HuH-7.5 (cell line): ENCODE data around the gene RBM44.

ENCODE experiments used
- DNase-seq: peaks from one replicate; pipeline ENCODE4 v3.0.0; 2011; ENCODE audit warnings: low spot score

The RBM44 gene

GRCh38 chr2:237870126-237870525, 71.5 kb downstream of the RBM44 start:
- no peak for DNase-seq

GRCh38 chr2:237870754-237871651, 72.4 kb downstream of the RBM44 start:
- no peak for DNase-seq

- no peak for DNase-seq
These were observed 73.8 kb downstream of the RBM44 start for GRCh38 chr2:237872178-237872887.

- DNase-seq = no peak
These were observed 74.8 kb downstream of the RBM44 start for GRCh38 chr2:237873421-237873831.

GRCh38 chr2:237873897-237874551, 75.4 kb downstream of the RBM44 start:
- DNase-seq = no peak

- no peak for DNase-seq
These were observed 76.1 kb downstream of the RBM44 start for GRCh38 chr2:237874585-237875161.

- no peak for DNase-seq
These were observed 76.9 kb downstream of the RBM44 start for GRCh38 chr2:237875256-237876060.

- DNase-seq = no peak
These were observed 77.5 kb downstream of the RBM44 start for GRCh38 chr2:237876061-237876526.

- DNase-seq = no peak
These were observed 78.0 kb downstream of the RBM44 start for GRCh38 chr2:237876532-237876931.

GRCh38 chr2:237876951-237877491, 78.4 kb downstream of the RBM44 start:
- DNase-seq = no peak

- no peak for DNase-seq
These were observed 79.2 kb downstream of the RBM44 start for GRCh38 chr2:237877576-237878307.

- DNase-seq = no peak
These were observed 79.9 kb downstream of the RBM44 start for GRCh38 chr2:237878321-237879057.

GRCh38 chr2:237879058-237879430, 80.5 kb downstream of the RBM44 start:
- DNase-seq = no peak

GRCh38 chr2:237879991-237880560, 81.5 kb downstream of the RBM44 start:
- DNase-seq = no peak

GRCh38 chr2:237882510-237883481, 84.2 kb downstream of the RBM44 start:
- no peak for DNase-seq

- DNase-seq = no peak
These were observed 85.4 kb downstream of the RBM44 start for GRCh38 chr2:237883951-237884446.

GRCh38 chr2:237884681-237885080, 86.1 kb downstream of the RBM44 start:
- no peak for DNase-seq
